Transverse colon (tissue), 4 donors: ENCODE measurements around the gene PRKG1. TPM values are rescaled to one million over a fixed set of nuclear protein-coding genes. Genes with fewer than 3 reads are reported as not detected.
A peak's percentile ranks its signal among the peaks of the same experiment; 100 is the strongest.

ENCODE experiments used
- DNase-seq: peaks from one replicate; pipeline ENCODE4 v3.0.0-alpha.2; 2019
- H3K27ac ChIP-seq, 4 donors: fragments of 200-600 bp; sonication (generic); 2 replicates each; pipeline ENCODE4 v1.5.1; 2016 to 2018; ENCODE audit warnings: inconsistent platforms in 4 of 4
- H3K27me3 ChIP-seq: fragments of 200-600 bp; sonication (generic); 2 replicates; pipeline ENCODE4 v1.5.1; 2017; ENCODE audit warnings: inconsistent platforms
- H3K36me3 ChIP-seq, 4 donors: fragments of 200-600 bp; sonication (generic); 2 replicates each; pipeline ENCODE4 v1.5.1; 2017 to 2019; ENCODE audit warnings: inconsistent platforms in 4 of 4
- H3K4me1 ChIP-seq, 4 donors: fragments of 200-600 bp; sonication (generic); 2 replicates each; pipeline ENCODE4 v1.5.1; 2017 to 2020; ENCODE audit warnings: inconsistent platforms in 4 of 4
- H3K4me3 ChIP-seq, 4 donors: fragments of 200-600 bp; sonication (generic); 1 replicate in 1 of 4; 2 replicates in 3 of 4; pipeline versions ENCODE4 v1.5.1 to v1.6.1; 2017 to 2019; ENCODE audit warnings: inconsistent platforms in 4 of 4
- H3K9me3 ChIP-seq, 2 donors: fragments of 200-600 bp; sonication (generic); 2 replicates each; pipeline ENCODE4 v1.5.1; 2017 to 2019; ENCODE audit warnings: inconsistent platforms in 2 of 2
- CTCF ChIP-seq, 5 experiments: fragments of 200-600 bp in 3 of 5; fragments of 450-650 bp in 2 of 5; sonication (generic) in 3 of 5; IDR thresholded peaks; 1 replicate in 2 of 5; 2 replicates in 3 of 5; pipeline ENCODE4 v1.5.1; 2016 to 2017; ENCODE audit warnings: antibody characterized with exemption in 5 of 5, inconsistent platforms in 3 of 5, mild to moderate bottlenecking in 2 of 5, moderate library complexity in 1 of 5
- EP300 ChIP-seq: sonication (generic); formaldehyde crosslinking; IDR thresholded peaks from one replicate; pipeline ENCODE4 v1.6.1; 2017; ENCODE audit warnings: antibody characterized with exemption, low read depth
- POLR2A ChIP-seq: fragments of 450-650 bp; IDR thresholded peaks from one replicate; pipeline ENCODE4 v1.6.1; 2016; ENCODE audit warnings: antibody characterized with exemption, mild to moderate bottlenecking, moderate library complexity
- POLR2AphosphoS5 ChIP-seq, 3 donors: sonication (generic); formaldehyde crosslinking; IDR thresholded peaks; one replicate each; pipeline ENCODE4 v1.6.1; 2016; ENCODE audit warnings: antibody characterized with exemption in 3 of 3
- WGBS, 2 donors: methylation state at CpG; one replicate each; pipeline ENCODE4 v1.1.5; 2018; ENCODE audit warnings: low coverage in 1 of 2; 5-methylcytosine and 5-hydroxymethylcytosine counted together
- in situ Hi-C, 4 donors: fragments of 200-750 bp; cut with MboI; loops; one replicate each; pipeline versions ENCODE4 v1.15.0 to v1.15.1; 2017; ENCODE audit warnings: low sequenced_read_pairs in 3 of 4, low pct_ligation_motif_present in 1 of 4, low pct_unique_long_range_greater_than_20kb in 1 of 4
- intact Hi-C: fragments of 100-400 bp; cut with DNase I; formaldehyde crosslinking; loops from one replicate; pipeline ENCODE4 v1.15.1; 2023; ENCODE audit warnings: low total_unique reads
- total RNA-seq, 4 donors: library from RNA; depleted of rRNA; stranded (reverse); fragments of >200 nt; gene quantifications; one replicate each; pipeline ENCODE4 v1.1.0, GENCODE V29; 2016

The PRKG1 gene
- total RNA-seq, 4 donors from 2014 or later: 17.6 to 30.6 (median 26.9) TPM

GRCh38 chr10:51201947-51202346, 127.7 kb downstream of the PRKG1 start:
- peaks cover 0 to 11% (median 6%) of the 10 kb centered on the region in 4 donors for H3K4me1 ChIP-seq
- in situ Hi-C loops: no loop called here

GRCh38 chr10:51203359-51203758, 129.1 kb downstream of the PRKG1 start:
- intact Hi-C loops: no loop called here
- in situ Hi-C loops: no loop called here
- no peaks in the 10 kb centered on the region for H3K27me3 ChIP-seq
- DNase-seq: no peak
- H3K4me1 ChIP-seq: peaks cover 0 to 10% (median 4%) of the 10 kb centered on the region in 4 donors
- no peaks in the 10 kb centered on the region for H3K9me3 ChIP-seq
- no peak overlapping the region for H3K27ac ChIP-seq
- no peak overlapping the region for H3K4me3 ChIP-seq
- H3K36me3 ChIP-seq: no peaks in the 10 kb centered on the region
- TF ChIP-seq CTCF (IDR thresholded peaks at IDR 0.05) (no peak), EP300 (no peak), POLR2A (no peak), POLR2AphosphoS5 (IDR thresholded peaks at IDR 0.05) (no peak)
- 82 to 87% methylated on average over 1 to 2 of the region's 2 CpGs for whole genome bisulfite sequencing, 2 donors

More at GRCh38 chr10:51201947-51202346, 127.7 kb downstream of the PRKG1 start:
- peak in 1 of 3 donors; percentile 15 for TF ChIP-seq POLR2AphosphoS5 (IDR thresholded peaks at IDR 0.05)
- TF ChIP-seq CTCF (IDR thresholded peaks at IDR 0.05): no peak
- WGBS, 2 donors: 55 to 80% methylated on average over 1 of the region's 1 CpG
- intact Hi-C loops: no loop called here
- Histone ChIP-seq H3K27me3 (no peaks in the 10 kb centered on the region), H3K4me3 (no peak overlapping the region), H3K9me3 (no peaks in the 10 kb centered on the region), H3K36me3 (no peaks in the 10 kb centered on the region), H3K27ac (peak overlapping the region in 1 of 4 donors; percentile 33)
- peak; percentile 26 for DNase-seq

GRCh38 chr10:51204066-51204465, 129.8 kb downstream of the PRKG1 start:
- no peak overlapping the region for H3K4me3 ChIP-seq
- H3K4me1 ChIP-seq: peaks cover 0 to 16% (median 4%) of the 10 kb centered on the region in 4 donors
- no peaks in the 10 kb centered on the region for H3K36me3 ChIP-seq
- 55 to 60% methylated on average over 2 of the region's 2 CpGs for WGBS, 2 donors
- TF ChIP-seq POLR2A (no peak), POLR2AphosphoS5 (IDR thresholded peaks at IDR 0.05) (no peak), EP300 (no peak), CTCF (IDR thresholded peaks at IDR 0.05) (no peak)
- no peak overlapping the region for H3K27ac ChIP-seq
- no peaks in the 10 kb centered on the region for H3K27me3 ChIP-seq
- no peaks in the 10 kb centered on the region for H3K9me3 ChIP-seq
- in situ Hi-C loops (no loop called here), intact Hi-C loops (no loop called here)
- DNase-seq: no peak

- H3K36me3 ChIP-seq: no peaks in the 10 kb centered on the region
- TF ChIP-seq EP300 (no peak), POLR2A (no peak), CTCF (IDR thresholded peaks at IDR 0.05) (no peak), POLR2AphosphoS5 (IDR thresholded peaks at IDR 0.05) (no peak)
- H3K4me3 ChIP-seq: no peak overlapping the region
- DNase-seq: no peak
- no peaks in the 10 kb centered on the region for H3K27me3 ChIP-seq
- no peak overlapping the region for H3K27ac ChIP-seq
- in situ Hi-C loops (no loop called here), intact Hi-C loops (no loop called here)
- H3K4me1 ChIP-seq: peaks cover 0 to 19% (median 4%) of the 10 kb centered on the region in 4 donors
- no peaks in the 10 kb centered on the region for H3K9me3 ChIP-seq
Measured at GRCh38 chr10:51204701-51205100, 130.4 kb downstream of the PRKG1 start.
